ENCODE results near the gene MXD1.

MXD1 gene

DNA sequence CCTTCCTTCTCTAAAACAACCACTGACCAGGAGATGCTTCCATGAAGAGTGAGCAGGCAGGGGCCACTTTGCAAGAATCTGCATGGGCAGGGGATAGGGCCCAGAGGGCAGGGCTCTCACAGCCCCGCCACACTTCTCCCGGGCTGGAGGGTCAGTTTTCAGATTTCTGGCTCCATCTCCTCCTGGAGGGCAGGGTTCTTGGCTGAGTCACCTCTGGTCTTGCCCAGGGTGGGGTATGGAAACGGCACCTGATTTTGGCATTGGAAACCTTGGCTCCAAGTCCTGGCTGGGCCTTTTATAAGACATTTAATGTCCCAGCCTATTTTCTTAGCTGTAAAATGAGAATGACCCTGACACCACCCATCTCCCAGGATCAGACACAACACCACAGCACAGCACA is 74.1 kb downstream of the MXD1 start:
- no peak for DNase-seq (ENCODE audit: low read depth)
- no peak overlapping the region for H3K4me3 ChIP-seq (ENCODE audit: low read length)
- TF ChIP-seq, protein P1, sequence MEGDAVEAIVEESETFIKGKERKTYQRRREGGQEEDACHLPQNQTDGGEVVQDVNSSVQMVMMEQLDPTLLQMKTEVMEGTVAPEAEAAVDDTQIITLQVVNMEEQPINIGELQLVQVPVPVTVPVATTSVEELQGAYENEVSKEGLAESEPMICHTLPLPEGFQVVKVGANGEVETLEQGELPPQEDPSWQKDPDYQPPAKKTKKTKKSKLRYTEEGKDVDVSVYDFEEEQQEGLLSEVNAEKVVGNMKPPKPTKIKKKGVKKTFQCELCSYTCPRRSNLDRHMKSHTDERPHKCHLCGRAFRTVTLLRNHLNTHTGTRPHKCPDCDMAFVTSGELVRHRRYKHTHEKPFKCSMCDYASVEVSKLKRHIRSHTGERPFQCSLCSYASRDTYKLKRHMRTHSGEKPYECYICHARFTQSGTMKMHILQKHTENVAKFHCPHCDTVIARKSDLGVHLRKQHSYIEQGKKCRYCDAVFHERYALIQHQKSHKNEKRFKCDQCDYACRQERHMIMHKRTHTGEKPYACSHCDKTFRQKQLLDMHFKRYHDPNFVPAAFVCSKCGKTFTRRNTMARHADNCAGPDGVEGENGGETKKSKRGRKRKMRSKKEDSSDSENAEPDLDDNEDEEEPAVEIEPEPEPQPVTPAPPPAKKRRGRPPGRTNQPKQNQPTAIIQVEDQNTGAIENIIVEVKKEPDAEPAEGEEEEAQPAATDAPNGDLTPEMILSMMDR (conservative IDR thresholded peaks at IDR 0.05; ENCODE audit: low read length) = no peak

- no peak overlapping the region for H3K4me3 ChIP-seq (ENCODE audit: low read length)
- TF ChIP-seq, protein P1 (conservative IDR thresholded peaks at IDR 0.05; ENCODE audit: low read length) = no peak
- no peak for DNase-seq (ENCODE audit: low read depth)
Measured at GRCh38 chr2:69989441-69990105, 74.7 kb downstream of the MXD1 start.

Data from AG10803 (cell line).